T-cell (primary cell): ENCODE results near the gene NAA40. TPM values are rescaled to one million over a fixed set of nuclear protein-coding genes. Genes with fewer than 3 reads are reported as not detected.

Experiments used
- ATAC-seq, 4 experiments: fragments of 200-7000 bp in 3 of 4; fragments of 150-1000 bp in 1 of 4; cut with Tn5 transposase; replicated peaks in 1 of 4; 1 replicate in 3 of 4; 2 replicates in 1 of 4; pipeline ENCODE4 v1.10.0; 2021; ENCODE audit warnings: moderate library complexity in 3 of 4, mild to moderate bottlenecking in 2 of 4, moderate number of reproducible peaks in 1 of 4
- CTCF ChIA-PET, 2 donors: fragments of 300-600 bp; sonication (Branson Sonifier 250); formaldehyde crosslinking; loops; one replicate each; lab custom pipeline; 2022; ENCODE audit warnings: antibody characterized with exemption in 2 of 2; lab: Charles Lee
- POLR2A ChIA-PET, 2 donors: fragments of 300-600 bp; sonication (Branson Sonifier 250); formaldehyde crosslinking; loops; one replicate each; lab custom pipeline; 2022; ENCODE audit warnings: antibody characterized with exemption in 2 of 2; lab: Charles Lee
- DNase-seq, 35 experiments: peaks; one replicate each; pipeline versions ENCODE4 v3.0.0 to v3.0.0-alpha.2; 2013 to 2023
- H3K27ac ChIP-seq: one replicate; pipeline ENCODE4 v1.5.1; 2013; ENCODE audit warnings: low read length
- H3K27me3 ChIP-seq, 2 experiments: replicated peaks in 1 of 2; 1 replicate in 1 of 2; 2 replicates in 1 of 2; pipeline versions ENCODE4 v1.6.1 to v1.7.0; 2013; ENCODE audit warnings: low read length in 1 of 2, mixed read lengths in 1 of 2; ENCODE audit not compliant: control insufficient read depth in 2 of 2, insufficient read depth in 2 of 2; ENCODE audit errors: extremely low read depth in 1 of 2
- H3K36me3 ChIP-seq, 2 donors: 1 replicate in 1 of 2; 2 replicates in 1 of 2; pipeline versions ENCODE4 v1.6.1 to v1.7.0; 2013; ENCODE audit warnings: low read length in 1 of 2; ENCODE audit not compliant: control insufficient read depth in 2 of 2, insufficient read depth in 1 of 2; ENCODE audit errors: extremely low read depth in 1 of 2
- H3K4me1 ChIP-seq, 2 experiments: 1 replicate in 1 of 2; 2 replicates in 1 of 2; pipeline versions ENCODE4 v1.6.1 to v1.7.0; 2013; ENCODE audit warnings: low read length in 2 of 2, mixed read lengths in 1 of 2; ENCODE audit not compliant: insufficient read depth in 2 of 2, control insufficient read depth in 1 of 2; ENCODE audit errors: extremely low read depth in 1 of 2
- H3K4me3 ChIP-seq, 2 donors: 1 replicate in 1 of 2; 2 replicates in 1 of 2; pipeline versions ENCODE4 v1.5.1 to v1.7.0; 2013; ENCODE audit warnings: mild to moderate bottlenecking in 2 of 2, low read length in 1 of 2, moderate library complexity in 1 of 2; ENCODE audit not compliant: control insufficient read depth in 1 of 2; ENCODE audit errors: extremely low read depth in 1 of 2
- H3K9me3 ChIP-seq: 2 replicates; pipeline ENCODE4 v1.7.0; 2013
- H3K27ac Mint-ChIP-seq, 2 donors: one replicate each; pipeline ENCODE4 v1.8.0; 2020 to 2021; ENCODE audit warnings: mild to moderate bottlenecking in 2 of 2, mixed read lengths in 2 of 2
- H3K27me3 Mint-ChIP-seq, 2 donors: one replicate each; pipeline ENCODE4 v1.8.0; 2021 to 2022; ENCODE audit warnings: mixed read lengths in 2 of 2
- H3K36me3 Mint-ChIP-seq: one replicate; pipeline ENCODE4 v1.8.0; 2021; ENCODE audit warnings: mixed read lengths
- H3K4me1 Mint-ChIP-seq, 3 donors: one replicate each; pipeline ENCODE4 v1.8.0; 2020 to 2022; ENCODE audit warnings: mixed read lengths in 3 of 3, mild to moderate bottlenecking in 1 of 3
- H3K4me3 Mint-ChIP-seq, 3 donors: one replicate each; pipeline ENCODE4 v1.8.0; 2020 to 2022; ENCODE audit warnings: mild to moderate bottlenecking in 3 of 3, mixed read lengths in 3 of 3, moderate library complexity in 3 of 3
- H3K9me3 Mint-ChIP-seq, 3 donors: one replicate each; pipeline ENCODE4 v1.8.0; 2020 to 2022; ENCODE audit warnings: mixed read lengths in 3 of 3
- WGBS: methylation state at CpG from one replicate; pipeline ENCODE4 v1.1.5; 2013; ENCODE audit warnings: missing lambda C conversion rate; ENCODE audit not compliant: insufficient coverage; 5-methylcytosine and 5-hydroxymethylcytosine counted together
- total RNA-seq, 35 experiments: library from RNA in 6 of 35; stranded (reverse) in 6 of 35; fragments of 120-200 nt in 1 of 35; gene quantifications; one replicate each; pipeline versions ENCODE4 v1.2.1 to v1.2.4 and lab custom pipeline; 2013 to 2026

Gene NAA40
- total RNA-seq: 10 to 100 TPM; 19.0 to 27.5 (median 23.5) TPM
- total RNA-seq (2013): 15.5 TPM
- 6.6 to 45.7 (median 27.3) reads per million in 29 experiments for total RNA-seq (lab: John Stamatoyannopoulos, UW)

DNA sequence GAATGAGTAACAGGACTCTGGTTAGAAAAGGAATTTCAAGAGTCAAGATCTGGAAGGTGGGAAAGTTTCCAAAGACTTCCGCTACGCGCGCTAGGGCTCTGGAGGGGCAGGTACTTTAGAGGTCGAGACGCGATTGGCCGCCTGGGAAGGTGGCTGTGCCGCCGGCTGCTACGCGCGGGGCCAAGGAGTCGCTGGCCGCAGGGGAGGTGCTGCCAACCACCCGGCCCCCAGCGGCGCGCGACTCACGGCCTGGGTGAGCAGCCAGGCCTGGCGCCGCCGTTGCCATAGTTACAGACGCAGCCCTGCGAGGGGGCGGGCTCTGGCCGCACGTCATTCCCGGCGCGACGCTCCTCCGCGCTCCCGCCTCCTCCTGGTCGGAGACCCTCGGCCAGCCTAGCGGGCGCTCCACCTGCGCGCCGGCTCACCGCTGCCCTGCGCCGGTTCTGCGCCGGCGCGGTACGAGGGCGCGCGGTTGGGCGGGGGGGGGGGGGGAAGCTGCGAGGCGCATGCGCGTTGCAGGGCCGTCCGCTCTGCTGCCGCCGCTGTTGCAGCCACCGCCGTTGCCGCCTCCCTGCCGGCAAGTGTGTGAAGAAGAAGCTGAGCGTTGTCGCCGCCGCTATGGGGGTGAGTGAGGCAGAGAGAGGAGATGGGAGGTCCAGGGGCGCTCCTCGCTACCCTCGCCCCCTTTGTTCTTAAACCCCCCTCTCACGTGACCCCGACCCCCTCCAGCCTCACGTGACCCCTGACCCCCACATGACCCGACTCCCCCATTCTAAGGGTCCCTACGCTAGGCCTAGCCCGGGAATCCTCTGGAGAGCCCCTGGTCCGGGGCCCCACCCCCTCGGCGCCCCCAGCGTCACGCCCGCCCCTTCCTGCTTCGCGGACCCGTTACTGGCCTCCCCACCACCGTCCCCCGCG is at the start of gene NAA40:
TSS of gene NAA40 (plus strand) at position 524 of the 918 bp plus-strand sequence. CDS start at position 619, 95 bp downstream.
- Histone ChIP-seq H3K4me3 (peak within 1 kb of the TSS; percentile 71 to 85), H3K9me3 (no peaks in the 10 kb centered on the region), H3K36me3 (no peaks in the 10 kb centered on the region), H3K27me3 (no peaks in the 10 kb centered on the region), H3K27ac (peak within 1 kb of the TSS; percentile 72), H3K4me1 (peaks cover 4 to 24% of the 10 kb centered on the region in 2 experiments)
- Mint-ChIP-seq H3K9me3 (no peaks in the 10 kb centered on the region), H3K4me3 (peak within 1 kb of the TSS; percentile 89 to 96 (median 90)), H3K4me1 (peaks cover 17 to 27% (median 22%) of the 10 kb centered on the region in 3 donors), H3K27ac (peak within 1 kb of the TSS; percentile 82), H3K36me3 (no peaks in the 10 kb centered on the region), H3K27me3 (no peaks in the 10 kb centered on the region)
- DNase-seq: peak; percentile 70 to 96 (median 84)
- ChIA-PET POLR2A (interaction anchor here in 1 of 2 donors (0.5 to 0.6 kb wide), 2 partner anchors 9 to 123 kb away, joined by 4 to 6 read pairs; no protein-coding TSS in a partner anchor), CTCF (interaction anchor here in 1 of 2 donors (0.6 kb wide), 1 partner anchor 225 kb away, joined by 4 read pairs; no protein-coding TSS in a partner anchor)
- peak; percentile 87 to 89 (median 88) for ATAC-seq
- under 1% methylated on average over 61 of the region's 92 CpGs for WGBS

DNA sequence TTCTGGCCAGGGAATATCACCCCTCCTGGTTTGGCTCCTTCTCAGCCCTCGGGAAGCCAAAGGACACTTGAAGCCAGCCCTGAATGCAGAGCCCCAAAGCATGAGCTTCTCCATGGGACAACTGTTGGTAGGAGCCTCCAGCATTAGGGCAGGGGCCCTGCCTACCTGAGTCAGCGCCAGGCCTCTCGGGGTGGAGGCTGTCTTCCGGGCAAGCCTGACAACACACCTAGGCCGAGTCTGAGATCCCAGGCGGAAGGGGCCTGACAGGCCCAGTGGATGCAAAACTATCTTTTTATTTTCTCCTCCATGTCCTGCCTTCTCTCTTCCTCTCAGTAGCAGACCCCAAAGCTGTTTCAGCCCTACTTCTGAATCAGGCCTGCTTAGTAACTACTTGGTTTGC is 49.5 kb upstream of the NAA40 start:
- H3K4me3 Mint-ChIP-seq: peak overlapping the region; percentile 88 to 94 (median 90)
- Histone ChIP-seq H3K4me3 (peak overlapping the region; percentile 70 to 80), H3K9me3 (no peaks in the 10 kb centered on the region), H3K4me1 (peaks cover 48 to 73% of the 10 kb centered on the region in 2 experiments), H3K36me3 (peaks cover 0 to 13% of the 10 kb centered on the region in 2 donors), H3K27ac (peak overlapping the region; percentile 70), H3K27me3 (no peaks in the 10 kb centered on the region)
- DNase-seq (no peak), ATAC-seq (no peak)
- no peaks in the 10 kb centered on the region for H3K9me3 Mint-ChIP-seq
- H3K36me3 Mint-ChIP-seq: peaks cover 7% of the 10 kb centered on the region
- ChIA-PET CTCF (interaction anchor here (0.5 to 1.2 kb wide), 4 partner anchors 13 to 293 kb away, joined by 3 to 5 read pairs (median 4); no protein-coding TSS in a partner anchor), POLR2A (interaction anchor here in 1 of 2 donors (0.5 kb wide), 1 partner anchor 28 kb away, joined by 3 read pairs; no protein-coding TSS in a partner anchor)
- H3K4me1 Mint-ChIP-seq: peaks cover 70 to 79% (median 77%) of the 10 kb centered on the region in 3 donors
- no peaks in the 10 kb centered on the region for H3K27me3 Mint-ChIP-seq
- 84% methylated on average over 6 of the region's 6 CpGs for WGBS
- H3K27ac Mint-ChIP-seq: peak overlapping the region; percentile 97

DNA sequence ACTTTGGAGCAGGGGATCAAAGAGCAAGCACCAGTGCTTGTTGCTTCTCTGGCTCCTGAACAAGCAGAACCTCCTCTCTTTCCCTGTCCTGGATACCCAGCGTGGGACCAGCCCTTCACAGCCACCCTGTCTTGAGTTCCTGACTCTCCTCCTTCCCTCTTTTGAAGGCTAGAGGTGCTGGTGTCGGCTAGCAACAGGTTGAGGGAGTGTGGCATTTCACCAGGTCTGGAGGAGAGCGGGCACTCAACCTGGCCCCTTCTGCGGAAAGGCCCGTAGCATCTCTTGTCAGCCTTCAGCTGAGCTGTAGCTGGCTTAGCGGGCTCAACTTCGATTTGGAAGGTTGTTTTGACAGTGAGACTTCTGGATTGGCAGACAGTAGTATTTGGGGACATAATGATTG is 48.4 kb upstream of the NAA40 start:
- Histone ChIP-seq H3K9me3 (no peaks in the 10 kb centered on the region), H3K27ac (peak overlapping the region; percentile 70), H3K4me1 (peaks cover 48 to 69% of the 10 kb centered on the region in 2 experiments), H3K36me3 (peaks cover 0 to 16% of the 10 kb centered on the region in 2 donors), H3K27me3 (no peaks in the 10 kb centered on the region), H3K4me3 (no peak overlapping the region)
- no peaks in the 10 kb centered on the region for H3K27me3 Mint-ChIP-seq
- WGBS: 95% methylated on average over 4 of the region's 7 CpGs
- ChIA-PET CTCF (interaction anchor here (0.6 to 1.1 kb wide), 2 partner anchors 14 to 46 kb away, joined by 3 to 4 read pairs; no protein-coding TSS in a partner anchor), POLR2A (interaction anchor here in 1 of 2 donors (0.5 kb wide), 1 partner anchor 37 kb away, joined by 3 read pairs; no protein-coding TSS in a partner anchor)
- H3K4me3 Mint-ChIP-seq: peak overlapping the region in 2 of 3 donors; percentile 34 to 94
- no peak for DNase-seq
- ATAC-seq: no peak
- peaks cover 66 to 80% (median 76%) of the 10 kb centered on the region in 3 donors for H3K4me1 Mint-ChIP-seq
- H3K9me3 Mint-ChIP-seq: no peaks in the 10 kb centered on the region
- peak overlapping the region; percentile 97 for H3K27ac Mint-ChIP-seq
- peaks cover 13% of the 10 kb centered on the region for H3K36me3 Mint-ChIP-seq

DNA sequence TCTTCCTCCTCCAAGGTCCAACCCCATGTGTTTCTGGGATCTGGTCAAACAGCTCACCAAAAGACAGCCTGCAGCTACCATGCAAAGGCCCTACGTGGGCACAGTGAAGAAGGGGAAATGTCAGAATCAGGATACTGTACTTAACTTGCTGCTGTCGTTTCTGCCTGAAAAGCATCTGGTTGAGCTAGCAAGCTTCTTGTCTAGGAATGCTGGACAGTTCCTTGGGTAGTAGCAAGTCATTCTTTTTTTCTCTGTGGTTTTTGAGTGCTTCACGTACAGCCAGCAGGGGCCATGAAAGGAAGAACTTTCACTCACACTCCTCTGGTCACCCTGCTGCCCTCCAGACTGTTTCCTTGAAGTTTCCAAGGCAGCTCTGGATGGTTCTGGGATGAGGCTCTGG is 46.6 kb upstream of the NAA40 start:
- Mint-ChIP-seq H3K4me1 (peaks cover 75 to 87% (median 83%) of the 10 kb centered on the region in 3 donors), H3K4me3 (peak overlapping the region in 1 of 3 donors; percentile 94), H3K9me3 (no peaks in the 10 kb centered on the region), H3K36me3 (peaks cover 26% of the 10 kb centered on the region), H3K27me3 (no peaks in the 10 kb centered on the region), H3K27ac (peak overlapping the region; percentile 97)
- ATAC-seq: no peak
- no peaks in the 10 kb centered on the region for H3K9me3 ChIP-seq
- CTCF ChIA-PET: no interaction called here
- no peak overlapping the region for H3K27ac ChIP-seq
- peaks cover 42 to 65% of the 10 kb centered on the region in 2 experiments for H3K4me1 ChIP-seq
- 29% methylated on average over 2 of the region's 3 CpGs for WGBS
- POLR2A ChIA-PET: interaction anchor here in 1 of 2 donors (0.7 kb wide), 1 partner anchor 39 kb away, joined by 5 read pairs; no protein-coding TSS in a partner anchor
- no peaks in the 10 kb centered on the region for H3K27me3 ChIP-seq
- H3K4me3 ChIP-seq: no peak overlapping the region
- DNase-seq: peak in 1 of 35 experiments; percentile 25
- peaks cover 5 to 32% of the 10 kb centered on the region in 2 donors for H3K36me3 ChIP-seq

GRCh38 chr11:63893355-63893754 is 45.4 kb upstream of the NAA40 start:
- H3K27ac ChIP-seq: no peak overlapping the region
- H3K36me3 Mint-ChIP-seq: peaks cover 32% of the 10 kb centered on the region
- ATAC-seq: no peak
- H3K9me3 ChIP-seq: no peaks in the 10 kb centered on the region
- no peak overlapping the region for H3K27ac Mint-ChIP-seq
- DNase-seq: no peak
- H3K4me1 Mint-ChIP-seq: peaks cover 64 to 76% (median 75%) of the 10 kb centered on the region in 3 donors
- no peaks in the 10 kb centered on the region for H3K27me3 Mint-ChIP-seq
- H3K27me3 ChIP-seq: no peaks in the 10 kb centered on the region
- no peak overlapping the region for H3K4me3 ChIP-seq
- ChIA-PET CTCF (no interaction called here), POLR2A (no interaction called here)
- peaks cover 5 to 44% of the 10 kb centered on the region in 2 donors for H3K36me3 ChIP-seq
- H3K4me1 ChIP-seq: peaks cover 34 to 56% of the 10 kb centered on the region in 2 experiments
- WGBS: 83% methylated on average over 2 of the region's 6 CpGs
- H3K4me3 Mint-ChIP-seq: no peak overlapping the region
- H3K9me3 Mint-ChIP-seq: no peaks in the 10 kb centered on the region

DNA sequence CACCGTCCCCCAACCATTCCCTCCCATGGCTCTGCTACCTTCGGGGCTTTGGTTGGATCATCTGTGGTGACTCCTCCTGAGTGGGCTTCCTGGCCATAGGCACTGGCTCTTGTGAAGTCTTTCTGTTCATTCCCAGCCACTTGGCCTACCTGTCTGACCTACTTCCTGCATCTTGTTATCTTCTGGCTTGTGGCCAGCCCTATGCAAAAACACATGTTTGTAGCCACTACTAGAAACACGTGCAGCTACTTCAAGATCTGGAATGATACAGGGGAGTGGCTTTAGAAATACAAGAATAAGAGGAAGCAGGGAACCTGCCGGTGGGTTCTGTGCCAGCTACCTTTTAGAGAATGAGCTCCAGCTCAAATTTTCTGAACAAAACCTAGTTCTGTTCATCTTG is 42.7 kb upstream of the NAA40 start:
- H3K4me3 Mint-ChIP-seq: peak overlapping the region in 1 of 3 donors; percentile 34
- H3K27ac Mint-ChIP-seq: peak overlapping the region; percentile 70 to 85
- H3K36me3 Mint-ChIP-seq: peaks cover 50% of the 10 kb centered on the region
- POLR2A ChIA-PET: no interaction called here
- H3K4me1 ChIP-seq: peaks cover 14 to 29% of the 10 kb centered on the region in 2 experiments
- H3K9me3 ChIP-seq: no peaks in the 10 kb centered on the region
- H3K4me1 Mint-ChIP-seq: peaks cover 36 to 49% (median 49%) of the 10 kb centered on the region in 3 donors
- no peaks in the 10 kb centered on the region for H3K27me3 ChIP-seq
- no peak overlapping the region for H3K4me3 ChIP-seq
- no peak overlapping the region for H3K27ac ChIP-seq
- DNase-seq (no peak), ATAC-seq (peak in 2 of 4 experiments; percentile 36 to 43)
- 74% methylated on average over 4 of the region's 4 CpGs for WGBS
- no peaks in the 10 kb centered on the region for H3K9me3 Mint-ChIP-seq
- no peaks in the 10 kb centered on the region for H3K27me3 Mint-ChIP-seq
- CTCF ChIA-PET: interaction anchor here in 1 of 2 donors (0.5 kb wide), 1 partner anchor 9 kb away, joined by 3 read pairs; no protein-coding TSS in a partner anchor
- peaks cover 15 to 62% of the 10 kb centered on the region in 2 donors for H3K36me3 ChIP-seq
